HK-2 (cell line): ENCODE measurements around the gene DOHH.
"Not testable (repeated sequence)": the region's sequence is repeated elsewhere in the genome, so short reads cannot be mapped to it uniquely, and the experiment has no call there.

Experiments
- DNase-seq: peaks from one replicate; pipeline ENCODE4 v3.0.0-alpha.2; 2018; ENCODE audit not compliant: unreplicated experiment

DOHH gene

GRCh38 chr19:3534375-3535234, 34.1 kb upstream of the DOHH start:
- no peak for DNase-seq

GRCh38 chr19:3533563-3534216, 33.2 kb upstream of the DOHH start:
- no peak for DNase-seq

- no peak for DNase-seq
These were observed 32.6 kb upstream of the DOHH start for GRCh38 chr19:3533033-3533432.

GRCh38 chr19:3532154-3532786, 31.8 kb upstream of the DOHH start:
- no peak for DNase-seq

- no peak for DNase-seq
These were observed 31.2 kb upstream of the DOHH start for GRCh38 chr19:3531716-3532115.

GRCh38 chr19:3530389-3530788, 29.9 kb upstream of the DOHH start:
- DNase-seq = no peak

GRCh38 chr19:3529299-3529698, 28.8 kb upstream of the DOHH start:
- DNase-seq = not testable (repeated sequence)

- no peak for DNase-seq
These were observed 28.2 kb upstream of the DOHH start for GRCh38 chr19:3528539-3529211.

GRCh38 chr19:3528080-3528479, 27.6 kb upstream of the DOHH start:
- DNase-seq = no peak

GRCh38 chr19:3527238-3527910, 26.9 kb upstream of the DOHH start:
- no peak for DNase-seq

GRCh38 chr19:3526507-3527237, 26.2 kb upstream of the DOHH start:
- DNase-seq = no peak

GRCh38 chr19:3524904-3525451, 24.5 kb upstream of the DOHH start:
- no peak for DNase-seq

- DNase-seq = no peak
These were observed 23.8 kb upstream of the DOHH start for GRCh38 chr19:3524078-3524842.

GRCh38 chr19:3523361-3524077, 23.0 kb upstream of the DOHH start:
- DNase-seq = no peak

GRCh38 chr19:3522421-3523360, 22.2 kb upstream of the DOHH start:
- no peak for DNase-seq

- DNase-seq = no peak
These were observed 20.6 kb upstream of the DOHH start for GRCh38 chr19:3521104-3521445.

- DNase-seq = no peak
These were observed 20.0 kb upstream of the DOHH start for GRCh38 chr19:3520166-3521103.
